Measurements from ENCODE around the gene FHOD3. TPM values are rescaled to one million over a fixed set of nuclear protein-coding genes. Genes with fewer than 3 reads are reported as not detected.
"Not testable (repeated sequence)": the region's sequence is repeated elsewhere in the genome, so short reads cannot be mapped to it uniquely, and the experiment has no call there.

FHOD3 gene
- total and polyA plus RNA-seq, 5 experiments from 2014 or later = not detected

DNA sequence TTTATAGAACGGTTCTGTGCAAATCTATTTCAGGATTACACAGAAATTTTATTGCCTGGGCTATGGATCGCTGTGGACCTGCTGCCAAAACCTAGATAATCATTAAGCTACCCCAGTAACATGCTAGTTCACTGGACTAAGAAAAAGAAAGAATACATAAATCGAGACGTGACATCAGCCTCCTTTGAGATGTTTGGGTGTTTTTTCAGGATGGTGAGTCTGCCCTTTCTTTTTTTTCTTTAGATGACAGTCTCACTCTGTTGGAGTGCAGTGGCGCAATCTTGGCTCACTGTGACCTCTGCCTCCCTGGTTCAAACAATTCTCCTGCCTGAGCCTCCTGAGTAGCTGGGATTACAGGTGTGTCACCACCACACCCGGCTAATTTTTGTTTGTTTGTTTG lies 52.0 kb downstream of the FHOD3 start:
- no peak for ATAC-seq
- H3K27me3 Mint-ChIP-seq = peaks cover 7 to 42% (median 28%) of the 10 kb centered on the region in 5 donors
- H3K4me1 Mint-ChIP-seq = no peaks in the 10 kb centered on the region
- no peaks in the 10 kb centered on the region for H3K36me3 Mint-ChIP-seq
- no peak overlapping the region for H3K4me3 Mint-ChIP-seq
- no peak overlapping the region for H3K27ac Mint-ChIP-seq
- DNase-seq = no peak
- POLR2A ChIA-PET = no interaction called here
- peaks cover 0 to 10% (median 0%) of the 10 kb centered on the region in 9 donors for H3K9me3 Mint-ChIP-seq

DNA sequence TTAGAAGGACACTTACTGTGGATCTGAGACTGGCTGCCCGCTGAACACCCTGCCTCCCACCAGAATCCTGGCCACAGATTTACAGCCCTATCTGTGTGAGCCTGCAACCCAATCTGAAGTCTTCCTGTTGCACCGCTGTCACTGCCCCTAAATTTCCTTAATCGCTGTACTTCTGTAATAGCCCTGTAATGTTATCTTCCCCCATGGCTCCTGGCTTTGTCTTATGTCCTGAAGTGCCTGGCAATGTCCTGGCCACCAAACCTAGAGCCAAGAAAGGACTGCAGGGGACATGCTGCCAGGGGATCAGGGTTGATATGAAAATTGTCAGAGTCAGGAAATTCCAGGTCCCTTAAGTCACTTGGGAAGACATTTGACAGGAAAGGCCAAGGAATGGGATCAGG lies 52.7 kb downstream of the FHOD3 start:
- H3K27me3 Mint-ChIP-seq = peaks cover 7 to 42% (median 29%) of the 10 kb centered on the region in 5 donors
- no peak for ATAC-seq
- H3K36me3 Mint-ChIP-seq = no peaks in the 10 kb centered on the region
- H3K4me3 Mint-ChIP-seq = no peak overlapping the region
- DNase-seq = no peak
- POLR2A ChIA-PET = no interaction called here
- no peaks in the 10 kb centered on the region for H3K4me1 Mint-ChIP-seq
- peaks cover 0 to 10% (median 0%) of the 10 kb centered on the region in 9 donors for H3K9me3 Mint-ChIP-seq
- no peak overlapping the region for H3K27ac Mint-ChIP-seq

DNA sequence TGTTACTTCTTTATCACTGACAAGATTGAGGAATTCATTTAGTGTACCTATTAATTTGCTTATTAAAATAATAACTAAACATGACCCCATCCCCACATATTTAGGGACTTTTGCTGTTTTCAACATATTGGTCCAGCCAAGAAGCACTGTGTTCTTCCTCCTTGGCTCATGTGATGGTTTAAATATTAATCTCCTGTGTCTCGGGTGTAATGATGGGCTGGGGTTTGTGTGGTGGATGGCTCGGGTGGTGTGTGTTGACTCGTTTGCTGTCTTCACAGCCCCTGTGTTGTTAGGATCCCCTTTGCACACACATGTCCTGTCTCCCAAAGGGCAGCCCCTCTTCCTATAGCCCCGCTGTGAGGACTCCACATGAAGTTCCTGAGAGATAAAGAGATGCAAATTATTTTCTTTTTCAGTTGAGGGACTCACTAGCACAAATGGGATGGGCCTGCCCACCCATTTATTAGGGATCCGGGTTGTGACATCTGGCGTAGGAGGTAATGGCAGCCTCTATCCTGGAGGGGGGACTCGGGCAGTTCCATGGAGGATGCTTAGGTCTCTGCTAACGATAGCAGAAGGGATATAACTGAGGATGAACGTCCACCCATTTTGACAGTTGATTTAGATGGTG lies 53.4 kb downstream of the FHOD3 start:
- Mint-ChIP-seq H3K4me1 (no peaks in the 10 kb centered on the region), H3K4me3 (no peak overlapping the region), H3K27me3 (peaks cover 7 to 42% (median 29%) of the 10 kb centered on the region in 5 donors), H3K36me3 (no peaks in the 10 kb centered on the region), H3K9me3 (peaks cover 0 to 10% (median 0%) of the 10 kb centered on the region in 9 donors), H3K27ac (no peak overlapping the region)
- no peak for DNase-seq
- no peak for ATAC-seq
- POLR2A ChIA-PET = no interaction called here

DNA sequence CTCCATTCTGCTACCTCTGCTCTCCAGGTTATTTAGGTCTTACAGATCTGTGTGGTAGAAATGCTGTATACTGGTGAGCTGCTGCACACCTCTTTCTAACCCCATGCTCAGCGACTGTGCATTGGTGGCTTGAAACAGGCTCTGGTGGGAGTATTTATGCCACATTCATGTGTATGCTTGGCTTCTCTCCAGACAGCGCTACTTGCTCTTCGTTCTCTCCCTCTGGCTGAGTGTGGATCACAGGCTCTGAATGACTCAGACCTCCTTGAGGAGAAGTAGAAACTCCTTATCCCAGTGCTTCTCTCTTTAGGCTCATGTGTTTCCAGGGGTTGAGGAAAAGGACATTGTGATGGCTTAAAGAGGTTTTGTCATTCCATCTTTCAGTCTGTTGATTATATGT lies 54.9 kb downstream of the FHOD3 start:
- H3K27me3 Mint-ChIP-seq = peaks cover 6 to 39% (median 21%) of the 10 kb centered on the region in 5 donors
- no peak for DNase-seq
- no peaks in the 10 kb centered on the region for H3K36me3 Mint-ChIP-seq
- no peak overlapping the region for H3K27ac Mint-ChIP-seq
- H3K4me3 Mint-ChIP-seq = no peak overlapping the region
- POLR2A ChIA-PET = no interaction called here
- no peak for ATAC-seq
- H3K9me3 Mint-ChIP-seq = no peaks in the 10 kb centered on the region
- H3K4me1 Mint-ChIP-seq = no peaks in the 10 kb centered on the region

DNA sequence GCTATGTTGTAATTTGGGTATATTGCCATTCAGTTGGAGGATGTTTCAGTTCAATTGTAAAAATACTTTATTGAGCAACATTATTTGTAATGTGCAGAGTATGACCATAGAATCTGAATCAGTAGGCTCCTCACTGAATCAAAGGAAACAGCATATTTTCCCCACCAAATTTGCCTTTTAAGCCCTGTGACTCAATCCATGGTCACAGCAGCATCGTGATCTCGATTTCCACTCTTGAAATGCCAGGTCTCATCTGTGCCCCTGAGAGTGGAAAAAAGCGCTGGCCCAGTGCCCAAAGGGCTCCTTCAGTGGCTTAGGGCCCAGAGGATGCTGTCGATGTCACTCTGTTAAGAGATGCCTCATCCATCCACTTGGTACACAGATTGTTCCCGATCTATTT lies 57.5 kb downstream of the FHOD3 start:
- Mint-ChIP-seq H3K9me3 (no peaks in the 10 kb centered on the region), H3K36me3 (no peaks in the 10 kb centered on the region), H3K4me1 (no peaks in the 10 kb centered on the region), H3K27me3 (peaks cover 13 to 61% (median 24%) of the 10 kb centered on the region in 5 donors), H3K27ac (no peak overlapping the region), H3K4me3 (peak overlapping the region in 1 of 10 donors; percentile 28)
- ATAC-seq (no peak), DNase-seq (no peak)
- POLR2A ChIA-PET = no interaction called here

DNA sequence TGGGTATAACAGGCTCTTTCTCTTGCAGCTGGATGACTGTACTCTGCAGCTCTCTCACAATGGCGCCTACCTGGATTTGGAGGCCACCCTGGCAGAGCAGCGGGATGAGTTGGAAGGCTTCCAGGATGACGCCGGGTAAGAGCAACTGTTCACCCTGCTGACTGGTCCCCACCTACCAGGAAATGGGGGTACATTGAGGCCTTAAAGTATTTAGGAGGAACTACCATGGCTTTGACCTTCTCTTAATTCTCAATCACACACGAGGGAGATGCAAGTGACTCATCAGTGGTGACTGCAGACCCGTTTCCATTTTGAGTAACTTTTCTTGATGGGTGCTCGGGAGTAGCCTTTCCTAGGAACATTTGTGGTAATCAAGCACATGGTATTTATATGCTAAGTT lies 58.0 kb downstream of the FHOD3 start:
- DNase-seq (no peak), ATAC-seq (no peak)
- Mint-ChIP-seq H3K4me1 (no peaks in the 10 kb centered on the region), H3K27me3 (peaks cover 13 to 61% (median 25%) of the 10 kb centered on the region in 5 donors), H3K27ac (no peak overlapping the region), H3K36me3 (no peaks in the 10 kb centered on the region), H3K9me3 (no peaks in the 10 kb centered on the region), H3K4me3 (peak overlapping the region in 1 of 10 donors; percentile 28)
- POLR2A ChIA-PET = no interaction called here

DNA sequence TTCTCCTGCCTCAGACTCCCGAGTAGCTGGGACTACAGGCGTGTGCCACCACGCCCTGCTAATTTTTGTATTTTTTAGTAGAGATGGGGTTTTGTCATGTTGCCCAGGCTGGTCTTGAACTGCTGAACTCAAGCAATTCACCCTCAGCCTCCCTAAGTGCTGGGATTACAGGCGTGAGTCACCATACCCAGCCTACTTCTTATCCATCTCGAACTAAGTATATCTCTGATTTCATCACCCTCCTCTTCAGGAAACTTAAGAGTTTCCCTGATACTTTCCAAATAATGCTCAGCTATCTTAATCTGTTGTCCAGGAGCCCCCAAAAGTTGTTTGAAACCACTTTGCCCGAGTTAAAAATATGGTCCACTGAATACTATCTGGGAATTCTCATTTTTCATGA lies 59.2 kb downstream of the FHOD3 start:
- DNase-seq, ATAC-seq, POLR2A ChIA-PET, H3K9me3 Mint-ChIP-seq, H3K27ac Mint-ChIP-seq, H3K36me3 Mint-ChIP-seq, H3K4me1 Mint-ChIP-seq, H3K4me3 Mint-ChIP-seq: not testable (repeated sequence)
- H3K27me3 Mint-ChIP-seq = peaks cover 11 to 58% (median 21%) of the 10 kb centered on the region in 5 donors

DNA sequence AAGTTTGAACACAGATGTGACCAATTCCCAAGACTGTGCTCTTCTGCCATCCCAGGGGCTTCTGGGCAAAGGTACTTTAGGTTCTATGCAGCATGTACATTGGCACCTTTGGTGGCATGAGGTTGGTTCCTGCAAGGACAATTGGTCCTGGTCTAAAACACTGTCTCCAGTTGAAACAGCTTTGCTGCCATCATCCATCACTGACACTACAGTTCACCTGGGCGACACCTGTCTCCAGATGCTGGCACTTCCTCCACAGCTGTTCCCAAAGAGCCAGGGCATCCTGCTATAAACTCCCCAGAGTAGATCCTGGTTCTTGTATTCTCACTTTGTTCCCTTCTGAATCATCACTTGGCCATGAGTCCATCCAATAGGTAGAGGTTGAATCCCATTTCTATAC lies 60.6 kb downstream of the FHOD3 start:
- Mint-ChIP-seq H3K4me3 (no peak overlapping the region), H3K27me3 (peaks cover 9 to 57% (median 20%) of the 10 kb centered on the region in 5 donors), H3K36me3 (no peaks in the 10 kb centered on the region), H3K27ac (no peak overlapping the region), H3K4me1 (no peaks in the 10 kb centered on the region), H3K9me3 (no peaks in the 10 kb centered on the region)
- POLR2A ChIA-PET = no interaction called here
- DNase-seq (no peak), ATAC-seq (no peak)

DNA sequence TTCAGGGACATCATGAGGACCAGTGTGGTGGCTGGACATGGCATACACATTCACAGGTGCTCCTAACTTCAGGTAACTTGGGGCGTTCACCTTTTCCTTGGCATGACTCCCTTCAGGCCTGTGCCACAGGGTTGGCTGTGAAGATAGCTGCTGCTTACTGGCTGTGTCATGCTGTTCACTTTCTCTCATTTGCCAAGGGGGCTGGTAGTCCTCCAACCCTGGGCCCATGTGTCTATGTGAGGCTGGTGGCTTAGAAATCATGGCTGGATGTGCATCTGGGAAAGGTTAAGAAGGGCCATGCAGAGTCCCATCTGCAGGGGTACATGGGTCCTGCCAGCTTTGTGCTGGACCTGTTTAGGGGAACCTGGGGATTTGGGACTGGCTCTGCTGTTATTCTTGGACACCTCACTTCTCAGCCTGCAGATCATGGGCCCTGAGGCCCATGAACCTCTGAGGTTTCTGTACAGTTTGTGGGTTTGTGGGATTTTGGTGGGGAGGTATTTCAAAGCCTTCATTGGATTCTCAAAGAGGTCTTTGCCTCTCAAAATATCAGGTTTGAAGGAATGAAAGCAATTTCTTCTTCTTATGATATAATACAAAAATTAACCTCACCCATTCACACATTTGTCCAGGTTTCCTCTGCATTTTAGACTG lies 62.9 kb downstream of the FHOD3 start:
- DNase-seq = no peak
- Mint-ChIP-seq H3K4me3 (no peak overlapping the region), H3K36me3 (no peaks in the 10 kb centered on the region), H3K4me1 (no peaks in the 10 kb centered on the region), H3K9me3 (no peaks in the 10 kb centered on the region), H3K27ac (no peak overlapping the region), H3K27me3 (peaks cover 11 to 73% (median 24%) of the 10 kb centered on the region in 5 donors)
- POLR2A ChIA-PET = no interaction called here
- ATAC-seq = no peak

DNA sequence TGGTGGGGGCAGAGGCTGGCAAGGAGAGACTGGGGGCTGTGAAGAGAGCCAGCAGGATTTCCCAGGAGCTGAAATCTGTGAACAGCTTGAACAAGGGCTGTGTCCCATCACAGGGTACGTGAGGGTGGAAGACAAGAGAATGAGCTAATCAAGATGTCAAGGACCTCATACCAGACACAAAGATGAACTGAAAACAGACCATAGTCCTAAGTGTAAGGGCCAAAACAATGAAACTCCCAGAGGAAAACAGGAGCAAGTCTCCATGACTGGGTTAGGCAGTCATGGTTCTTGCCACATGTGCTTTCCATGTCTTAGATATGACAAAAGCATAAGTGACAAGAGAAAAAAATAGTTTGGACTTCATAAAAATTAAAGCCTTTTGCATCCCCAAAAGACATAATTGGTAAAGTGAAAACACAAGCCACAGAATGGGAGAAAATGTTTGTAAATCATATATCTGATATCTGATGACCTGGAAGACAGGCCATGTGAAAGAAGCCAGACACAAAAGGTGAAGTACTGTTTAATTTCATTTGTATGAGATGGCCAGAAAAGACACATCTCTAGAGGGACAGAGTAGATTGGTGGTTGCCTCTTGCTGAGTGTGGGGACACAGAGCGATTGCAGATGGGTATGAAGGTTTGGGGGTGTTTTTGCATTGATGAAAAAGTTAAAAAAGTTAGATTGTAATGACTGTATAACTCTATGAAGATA lies 67.6 kb downstream of the FHOD3 start:
- Mint-ChIP-seq H3K4me1 (no peaks in the 10 kb centered on the region), H3K9me3 (peaks cover 0 to 2% (median 0%) of the 10 kb centered on the region in 9 donors), H3K27me3 (peaks cover 6 to 42% (median 12%) of the 10 kb centered on the region in 5 donors), H3K4me3 (no peak overlapping the region), H3K36me3 (no peaks in the 10 kb centered on the region), H3K27ac (no peak overlapping the region)
- no peak for ATAC-seq
- POLR2A ChIA-PET = no interaction called here
- no peak for DNase-seq

DNA sequence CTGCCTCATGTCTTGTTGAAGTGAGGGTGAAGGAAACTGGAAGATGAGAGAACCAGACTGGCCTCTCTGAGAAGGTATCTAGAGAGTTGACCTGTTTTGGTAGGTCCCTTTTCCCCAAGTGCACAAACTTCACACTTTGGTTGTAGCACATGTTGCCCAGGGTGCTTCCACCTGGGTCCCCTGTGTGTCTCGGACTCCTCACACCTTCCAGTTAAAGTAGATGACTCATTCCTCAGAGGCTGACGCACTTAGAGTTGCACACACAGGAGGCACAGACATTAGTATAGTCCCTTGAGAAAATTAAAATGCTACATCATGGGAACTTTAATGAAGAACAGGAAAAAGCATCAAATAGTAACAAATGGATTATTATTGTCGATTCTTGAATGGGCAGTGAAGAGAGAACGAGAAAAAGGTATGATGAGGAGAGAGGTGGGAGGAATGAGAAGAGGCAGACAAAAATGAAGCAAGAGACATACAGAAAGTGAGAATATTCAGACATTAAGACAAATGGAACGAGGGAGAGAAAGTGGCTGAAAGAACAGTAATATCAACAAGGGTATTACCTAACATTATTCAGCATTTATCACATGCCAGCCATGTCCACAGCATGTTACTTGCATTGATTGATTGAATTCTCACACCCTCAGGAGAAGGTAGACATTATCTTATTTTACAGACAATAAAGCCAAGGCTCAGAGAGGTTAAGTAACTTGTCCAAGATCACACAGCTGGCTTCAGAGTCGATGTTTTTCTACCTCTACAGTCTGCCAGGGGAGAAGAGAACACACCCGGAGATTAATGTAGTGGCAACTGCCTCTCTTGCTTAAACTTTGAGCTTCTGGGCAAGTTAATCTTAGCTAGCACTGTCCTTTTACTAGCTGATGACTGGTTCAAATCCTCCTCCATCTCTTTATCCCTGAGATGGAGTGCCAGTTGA lies 68.6 kb downstream of the FHOD3 start:
- H3K4me3 Mint-ChIP-seq = no peak overlapping the region

DNA sequence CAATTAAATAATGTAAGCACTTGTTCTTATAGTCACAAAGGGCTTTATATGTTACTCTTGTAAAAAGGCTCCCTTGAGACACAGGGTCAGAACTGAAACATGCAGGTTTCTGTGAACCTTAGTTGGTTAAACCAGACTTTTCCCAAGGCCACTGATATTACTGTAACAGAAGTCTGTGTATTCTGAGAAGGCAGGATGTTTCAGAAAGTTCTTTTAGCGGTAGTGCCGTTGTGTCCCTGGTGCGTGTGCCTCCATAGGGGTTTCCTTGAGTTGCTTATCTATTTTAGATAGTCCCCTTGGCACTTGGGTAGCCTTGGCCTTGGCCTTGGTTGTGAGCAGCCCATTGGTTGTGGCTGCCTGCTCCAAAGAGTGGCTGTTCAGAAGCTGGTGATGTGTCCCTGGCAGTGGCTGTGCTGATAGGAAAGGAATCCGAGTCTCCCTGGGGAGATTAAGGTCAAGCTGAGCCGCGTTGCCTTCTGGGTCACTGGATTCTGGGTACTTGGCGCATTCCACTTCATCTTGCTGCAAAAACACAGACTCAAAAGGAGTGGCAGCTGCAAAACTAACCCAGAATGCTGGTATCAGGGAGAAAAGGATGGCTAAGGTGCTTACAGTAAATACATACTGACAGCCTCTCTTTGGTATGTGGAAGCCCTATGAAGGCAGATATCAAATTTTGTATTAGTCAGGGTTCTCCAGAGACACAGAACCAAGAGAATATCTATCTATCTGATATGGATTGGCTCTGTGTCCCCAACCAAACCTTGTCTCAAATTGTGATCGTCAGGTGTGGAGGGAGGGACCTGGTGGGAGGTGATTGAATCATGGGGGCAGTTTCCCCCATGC lies 69.7 kb downstream of the FHOD3 start:
- ATAC-seq (no peak), DNase-seq (no peak)
- Mint-ChIP-seq H3K4me1 (no peaks in the 10 kb centered on the region), H3K27ac (no peak overlapping the region), H3K27me3 (peaks cover 10 to 40% (median 17%) of the 10 kb centered on the region in 5 donors), H3K4me3 (no peak overlapping the region), H3K36me3 (no peaks in the 10 kb centered on the region), H3K9me3 (peaks cover 0 to 9% (median 0%) of the 10 kb centered on the region in 9 donors)
- POLR2A ChIA-PET = no interaction called here

More for the DNA sequence above, 68.6 kb downstream of the FHOD3 start:
- POLR2A ChIA-PET = no interaction called here
- no peak for DNase-seq
- Mint-ChIP-seq H3K27me3 (peaks cover 7 to 37% (median 9%) of the 10 kb centered on the region in 5 donors), H3K4me1 (no peaks in the 10 kb centered on the region), H3K9me3 (peaks cover 0 to 2% (median 0%) of the 10 kb centered on the region in 9 donors), H3K27ac (peak overlapping the region in 1 of 10 donors; percentile 1), H3K36me3 (no peaks in the 10 kb centered on the region)
- ATAC-seq = no peak

All from naive thymus-derived CD8-positive, alpha-beta T cell (primary cell).